Activated naive CD4-positive, alpha-beta T cell treated with anti-CD3 and anti-CD28 coated beads, Interleukin-2, amount 50 U/mL, for 72 hours (primary cell): Measurements from ENCODE around the gene SURF1. TPM values are rescaled to one million over a fixed set of nuclear protein-coding genes. Genes with fewer than 3 reads are reported as not detected.
"Not testable (repeated sequence)": the region's sequence is repeated elsewhere in the genome, so short reads cannot be mapped to it uniquely, and the experiment has no call there.

ENCODE experiments used
- ATAC-seq, 2 donors: fragments of 150-1000 bp; cut with Tn5 transposase; 2 replicates each; pipeline ENCODE4 v1.10.0; 2021; ENCODE audit warnings: mild to moderate bottlenecking in 2 of 2, moderate library complexity in 2 of 2
- DNase-seq, 2 donors: peaks; one replicate each; pipeline ENCODE4 v3.0.0; 2021 to 2022; ENCODE audit warnings: low spot score in 2 of 2
- H3K27ac Mint-ChIP-seq, 2 donors: one replicate each; pipeline ENCODE4 v1.8.0; 2022; ENCODE audit warnings: mild to moderate bottlenecking in 2 of 2, mixed read lengths in 2 of 2
- H3K36me3 Mint-ChIP-seq, 2 donors: one replicate each; pipeline ENCODE4 v1.8.0; 2022; ENCODE audit warnings: mixed read lengths in 2 of 2
- H3K9me3 Mint-ChIP-seq, 2 donors: one replicate each; pipeline ENCODE4 v1.8.0; 2022; ENCODE audit warnings: mixed read lengths in 2 of 2
- total RNA-seq, 2 donors: library from RNA; stranded (reverse); gene quantifications; one replicate each; pipeline ENCODE4 v1.2.3, GENCODE V29; 2022

Gene SURF1
- total RNA-seq, 2 donors from 2014 or later: 20.2 to 24.9 TPM

- H3K9me3 Mint-ChIP-seq: no peaks in the 10 kb centered on the region
- no peak overlapping the region for H3K27ac Mint-ChIP-seq
- DNase-seq (no peak), ATAC-seq (no peak)
- H3K36me3 Mint-ChIP-seq: no peaks in the 10 kb centered on the region
Measured at GRCh38 chr9:133389025-133389557, 32.8 kb upstream of the SURF1 start.

- ATAC-seq (no peak), DNase-seq (no peak)
- H3K9me3 Mint-ChIP-seq: no peaks in the 10 kb centered on the region
- peak overlapping the region in 1 of 2 donors; percentile 14 for H3K27ac Mint-ChIP-seq
- no peaks in the 10 kb centered on the region for H3K36me3 Mint-ChIP-seq
Measured at GRCh38 chr9:133387680-133388079, 31.4 kb upstream of the SURF1 start.

- no peak for ATAC-seq
- Mint-ChIP-seq H3K9me3 (no peaks in the 10 kb centered on the region), H3K27ac (no peak overlapping the region), H3K36me3 (no peaks in the 10 kb centered on the region)
- DNase-seq: no peak
Measured at GRCh38 chr9:133386338-133386737, 30.1 kb upstream of the SURF1 start.

GRCh38 chr9:133385452-133385851 is 29.2 kb upstream of the SURF1 start:
- H3K36me3 Mint-ChIP-seq: no peaks in the 10 kb centered on the region

GRCh38 chr9:133384736-133385321 is 28.5 kb upstream of the SURF1 start:
- Mint-ChIP-seq H3K9me3 (no peaks in the 10 kb centered on the region), H3K36me3 (no peaks in the 10 kb centered on the region), H3K27ac (no peak overlapping the region)
- DNase-seq (no peak), ATAC-seq (no peak)

More at GRCh38 chr9:133385452-133385851, 29.2 kb upstream of the SURF1 start:
- DNase-seq: no peak
- ATAC-seq: no peak
- Mint-ChIP-seq H3K27ac (no peak overlapping the region), H3K9me3 (no peaks in the 10 kb centered on the region)

GRCh38 chr9:133383438-133383837 is 27.2 kb upstream of the SURF1 start:
- Mint-ChIP-seq H3K36me3 (no peaks in the 10 kb centered on the region), H3K27ac (no peak overlapping the region), H3K9me3 (no peaks in the 10 kb centered on the region)
- ATAC-seq (no peak), DNase-seq (no peak)

- H3K36me3 Mint-ChIP-seq: no peaks in the 10 kb centered on the region
Measured at GRCh38 chr9:133382507-133383141, 26.3 kb upstream of the SURF1 start.

GRCh38 chr9:133380734-133381133 is 24.4 kb upstream of the SURF1 start:
- no peaks in the 10 kb centered on the region for H3K36me3 Mint-ChIP-seq
- DNase-seq: no peak
- ATAC-seq: no peak
- no peaks in the 10 kb centered on the region for H3K9me3 Mint-ChIP-seq
- H3K27ac Mint-ChIP-seq: no peak overlapping the region

More at GRCh38 chr9:133382507-133383141, 26.3 kb upstream of the SURF1 start:
- ATAC-seq (no peak), DNase-seq (no peak)
- no peak overlapping the region for H3K27ac Mint-ChIP-seq
- no peaks in the 10 kb centered on the region for H3K9me3 Mint-ChIP-seq

GRCh38 chr9:133379153-133380086 is 23.1 kb upstream of the SURF1 start:
- H3K9me3 Mint-ChIP-seq: no peaks in the 10 kb centered on the region
- no peak overlapping the region for H3K27ac Mint-ChIP-seq
- no peak for ATAC-seq
- peaks cover 6 to 9% of the 10 kb centered on the region in 2 donors for H3K36me3 Mint-ChIP-seq
- DNase-seq: no peak

- ATAC-seq (no peak), DNase-seq (no peak)
- H3K9me3 Mint-ChIP-seq: no peaks in the 10 kb centered on the region
- H3K27ac Mint-ChIP-seq: no peak overlapping the region
- H3K36me3 Mint-ChIP-seq: peaks cover 9 to 12% of the 10 kb centered on the region in 2 donors
Measured at GRCh38 chr9:133378408-133378962, 22.2 kb upstream of the SURF1 start.

- H3K27ac Mint-ChIP-seq: no peak overlapping the region
- no peaks in the 10 kb centered on the region for H3K9me3 Mint-ChIP-seq
- ATAC-seq: no peak
- no peak for DNase-seq
- peaks cover 15 to 18% of the 10 kb centered on the region in 2 donors for H3K36me3 Mint-ChIP-seq
Measured at GRCh38 chr9:133377721-133378216, 21.5 kb upstream of the SURF1 start.

GRCh38 chr9:133377280-133377679 is 21.0 kb upstream of the SURF1 start:
- not testable (repeated sequence) for DNase-seq, ATAC-seq, H3K27ac Mint-ChIP-seq, H3K9me3 Mint-ChIP-seq
- peaks cover 20 to 22% of the 10 kb centered on the region in 2 donors for H3K36me3 Mint-ChIP-seq

GRCh38 chr9:133375724-133376654 is 19.7 kb upstream of the SURF1 start, which contains the start of the genes STKLD1 and SURF4:
Gene STKLD1, plus strand, starts transcription at chr9:133376366. Its CDS starts 108 bp downstream, at chr9:133376474.
Gene SURF4, minus strand, starts transcription at chr9:133376060. Its CDS starts 91 bp downstream, at chr9:133375969.
- Mint-ChIP-seq H3K36me3 (peaks cover 23 to 30% of the 10 kb centered on the region in 2 donors), H3K9me3 (no peaks in the 10 kb centered on the region), H3K27ac (peak within 1 kb of the TSS; percentile 93 to 98)
- peak; percentile 93 to 99 for DNase-seq
- ATAC-seq: peak; percentile 68 to 81

GRCh38 chr9:133375116-133375723 is 18.9 kb upstream of the SURF1 start:
- ATAC-seq: no peak
- H3K27ac Mint-ChIP-seq: peak overlapping the region; percentile 93 to 98
- H3K9me3 Mint-ChIP-seq: no peaks in the 10 kb centered on the region
- DNase-seq: no peak
- peaks cover 28 to 38% of the 10 kb centered on the region in 2 donors for H3K36me3 Mint-ChIP-seq

- Mint-ChIP-seq H3K9me3 (no peaks in the 10 kb centered on the region), H3K27ac (peak overlapping the region; percentile 93 to 98), H3K36me3 (peaks cover 34 to 43% of the 10 kb centered on the region in 2 donors)
- ATAC-seq (peak; percentile 21 to 39), DNase-seq (no peak)
Measured at GRCh38 chr9:133374612-133375115, 18.4 kb upstream of the SURF1 start.
